ENCODE measurements around the gene INMT.

Gene INMT

DNA sequence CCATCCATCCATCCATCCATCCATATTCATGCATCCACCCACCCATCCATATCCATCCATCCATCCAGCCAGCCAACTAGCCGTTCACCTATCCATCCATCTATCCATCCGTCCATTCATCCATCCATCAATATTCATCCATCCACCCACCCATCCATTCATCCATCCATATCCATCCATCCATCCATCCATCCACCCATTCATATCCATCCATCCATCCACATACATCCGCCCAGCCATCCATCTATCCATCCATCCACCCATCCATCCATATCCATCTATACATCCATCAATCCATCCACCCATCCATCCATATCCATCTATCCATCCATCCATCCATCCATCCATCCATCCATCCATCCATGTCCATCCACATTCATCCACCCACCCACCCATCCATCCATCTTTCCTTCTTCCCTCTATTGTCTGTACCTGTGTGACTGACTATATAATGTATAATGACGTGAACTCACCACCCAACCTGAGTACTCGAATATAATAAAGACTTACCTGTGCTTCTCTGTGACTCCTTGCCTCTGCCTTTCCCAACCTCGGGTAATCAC is 2.5 kb downstream of the INMT start:
- FAIRE-seq, result no peak

DNA sequence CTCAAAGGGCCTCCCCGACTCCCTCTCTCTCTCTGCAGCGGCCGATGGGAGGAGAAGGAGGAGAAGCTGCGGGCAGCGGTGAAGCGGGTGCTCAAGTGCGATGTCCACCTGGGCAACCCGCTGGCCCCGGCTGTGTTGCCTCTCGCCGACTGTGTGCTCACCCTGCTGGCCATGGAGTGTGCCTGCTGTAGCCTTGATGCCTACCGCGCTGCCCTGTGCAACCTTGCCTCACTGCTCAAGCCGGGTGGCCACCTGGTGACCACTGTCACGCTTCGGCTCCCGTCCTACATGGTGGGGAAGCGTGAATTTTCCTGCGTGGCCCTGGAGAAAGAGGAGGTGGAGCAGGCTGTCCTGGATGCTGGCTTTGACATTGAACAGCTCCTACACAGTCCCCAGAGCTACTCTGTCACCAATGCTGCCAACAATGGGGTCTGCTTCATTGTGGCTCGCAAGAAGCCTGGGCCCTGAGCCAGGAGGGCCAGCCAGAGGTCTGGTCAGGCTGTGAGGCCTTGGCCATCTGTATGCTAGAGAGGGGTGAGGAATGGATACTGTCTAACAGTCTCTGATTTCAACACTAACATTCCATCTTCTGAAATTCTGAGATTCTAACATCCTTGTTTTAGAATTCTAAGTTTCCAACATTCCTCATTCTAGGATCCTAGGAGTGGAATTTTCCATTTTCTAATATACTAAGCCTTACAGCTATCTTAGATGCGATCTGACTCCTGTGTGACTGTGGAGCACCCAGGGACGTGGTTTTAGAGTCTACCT is 3.6 kb downstream of the INMT start:
- FAIRE-seq, result no peak

DNA sequence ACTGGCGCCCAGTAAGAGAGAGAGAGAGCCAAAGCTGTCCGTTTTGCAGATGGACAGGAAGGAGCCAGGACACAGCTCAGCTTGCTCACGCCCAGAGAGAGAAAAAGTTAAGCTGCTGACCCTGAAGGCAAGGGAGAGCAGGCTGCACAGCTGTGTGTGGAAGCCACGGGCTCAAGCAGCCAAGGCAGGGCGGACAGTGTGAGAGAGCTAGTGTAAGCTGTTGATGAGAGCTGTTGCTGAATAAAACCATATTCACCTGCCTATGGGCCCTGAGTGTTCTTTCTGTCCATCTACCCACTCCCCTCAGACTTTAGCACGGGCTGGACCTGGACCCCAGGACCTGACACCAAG is 5.4 kb downstream of the INMT start:
- FAIRE-seq, result no peak

DNA sequence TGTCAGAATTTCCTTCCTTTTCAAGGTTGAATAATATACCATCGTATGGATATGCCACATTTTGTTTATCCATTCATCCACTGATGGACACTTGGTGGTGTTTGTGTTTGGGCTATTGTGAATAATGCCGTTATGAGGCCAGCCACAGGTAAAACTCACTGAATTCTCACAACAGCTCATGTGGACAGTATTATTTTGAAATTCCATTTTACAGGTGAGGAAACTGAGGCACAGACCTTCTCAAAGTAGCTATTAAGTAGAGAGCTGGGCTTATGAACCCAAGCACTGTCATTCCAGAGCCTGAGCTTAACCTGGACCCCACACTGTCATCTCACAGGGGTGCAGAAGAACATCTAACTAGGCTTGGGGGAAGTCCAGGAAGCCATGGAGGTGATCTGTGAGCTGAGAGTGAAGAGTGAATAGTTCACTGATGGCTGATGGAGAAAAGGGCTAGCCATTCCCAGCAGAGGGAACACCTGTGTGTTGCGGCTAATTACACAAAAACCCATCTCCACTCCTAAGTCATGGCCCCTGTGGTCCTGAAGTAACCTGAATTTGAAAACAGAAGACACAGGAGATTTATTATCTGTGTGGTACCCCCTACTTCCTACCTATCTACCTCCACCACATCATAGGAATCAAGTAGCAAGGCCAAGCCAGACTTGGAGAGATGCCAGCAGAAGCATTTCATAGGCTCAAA is 8.7 kb downstream of the INMT start:
- FAIRE-seq, result no peak

DNA sequence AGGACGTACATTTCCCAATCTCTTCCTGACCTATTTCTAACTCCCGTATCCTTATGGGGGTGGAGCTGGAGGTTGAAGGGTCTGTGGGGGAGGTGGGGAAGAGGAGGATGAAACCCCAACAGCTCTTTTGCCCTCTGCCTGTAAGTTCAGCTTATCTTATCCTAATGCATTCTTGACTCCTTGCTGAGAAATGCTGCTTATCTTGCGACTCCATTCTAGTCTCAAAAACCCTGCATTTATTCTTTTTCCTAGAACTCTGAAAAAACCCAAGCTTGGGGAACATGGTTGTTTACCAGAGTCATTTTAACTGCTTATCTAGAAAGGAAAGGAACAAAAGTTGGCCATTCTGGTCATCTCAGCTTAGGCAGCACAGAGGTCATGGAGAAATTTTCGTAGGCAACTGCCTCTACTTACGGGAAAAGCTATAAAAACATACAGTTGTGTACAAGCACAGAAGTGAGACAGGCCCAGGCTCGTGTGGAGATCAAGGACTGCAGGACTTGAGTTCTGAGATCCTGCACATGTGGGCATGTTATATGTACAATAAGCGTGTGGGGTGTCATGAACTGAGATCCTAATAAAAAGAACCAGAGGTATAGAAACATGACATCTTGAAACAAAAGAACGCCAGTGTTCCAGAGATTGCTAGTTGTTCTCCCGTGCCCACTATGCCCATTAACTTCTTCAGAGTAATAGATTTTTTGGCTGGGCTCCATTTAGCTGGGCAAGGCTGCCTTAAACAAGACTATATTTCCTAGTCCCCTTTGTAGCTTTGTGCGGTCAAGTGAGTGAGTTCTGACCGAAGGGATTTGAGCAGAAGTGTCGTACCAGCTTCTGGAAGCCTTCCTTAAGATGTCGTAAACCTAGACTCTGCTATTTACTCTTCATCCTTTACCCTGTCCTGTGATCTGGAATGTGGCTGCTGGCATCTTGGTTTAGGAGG is 9.6 kb downstream of the INMT start:
- no peak for FAIRE-seq

DNA sequence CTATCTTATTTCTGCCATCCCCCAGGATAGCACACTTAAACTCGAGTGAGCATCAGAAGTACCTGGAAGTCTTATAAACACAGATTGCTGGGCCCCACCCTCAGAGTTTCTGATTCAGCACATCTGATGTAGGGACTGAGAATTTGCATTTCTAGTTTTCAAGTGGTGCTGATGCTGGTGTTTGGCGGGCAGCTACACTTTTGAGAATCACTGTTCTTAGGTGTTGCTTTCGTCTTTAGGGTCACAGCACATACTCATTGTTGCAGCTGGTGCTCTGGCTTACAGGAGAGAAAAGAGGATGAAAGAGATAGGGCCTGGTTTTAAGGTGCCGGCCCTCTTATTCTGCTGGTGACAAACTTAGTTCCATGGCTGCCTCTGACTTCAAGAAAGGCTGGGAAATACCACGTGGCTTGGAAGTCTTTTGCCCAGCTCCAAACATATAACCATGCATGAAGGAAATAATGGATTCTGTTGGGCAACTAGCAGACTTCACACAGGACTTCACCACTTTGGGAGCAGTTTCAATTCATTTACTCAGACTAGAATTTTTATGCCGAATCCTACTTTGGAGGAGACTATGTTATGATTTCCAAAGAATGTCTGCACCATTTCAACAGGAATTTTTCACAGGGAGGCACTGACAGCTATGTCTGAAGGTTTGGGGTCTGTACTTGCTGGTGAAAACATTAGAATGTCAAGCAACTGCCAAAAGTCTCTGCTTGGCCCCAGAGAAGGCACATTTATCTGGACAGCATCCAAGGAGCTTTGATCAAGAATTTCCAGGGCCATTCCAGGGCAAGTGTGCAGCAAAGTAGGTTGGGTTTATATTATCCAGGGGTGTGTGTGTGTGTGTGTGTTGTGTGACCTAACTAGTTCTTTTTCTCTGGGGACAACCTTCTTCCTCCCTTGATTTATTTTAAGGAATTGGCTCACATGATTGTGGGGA is 12.4 kb downstream of the INMT start:
- no peak for FAIRE-seq

DNA sequence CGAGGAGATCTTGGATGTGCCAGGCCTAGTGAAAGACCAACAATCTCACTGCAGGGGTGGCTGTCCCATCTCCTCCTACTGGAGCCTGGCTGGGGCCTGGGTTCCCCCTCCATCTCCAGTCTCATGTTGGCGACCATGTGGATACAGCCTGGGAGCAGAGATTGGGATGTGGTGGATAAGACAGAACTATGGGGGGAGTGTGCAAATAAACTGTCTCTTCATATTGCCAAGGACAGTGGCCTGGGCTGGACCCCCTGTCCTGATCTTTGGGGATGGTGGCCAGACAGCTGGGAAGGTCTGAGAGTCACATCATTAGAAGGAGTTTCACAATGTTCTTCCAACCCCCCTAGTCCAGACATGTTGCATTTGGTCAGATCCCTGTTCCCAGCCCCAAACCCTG is 13.5 kb downstream of the INMT start:
- FAIRE-seq, result no peak

DNA sequence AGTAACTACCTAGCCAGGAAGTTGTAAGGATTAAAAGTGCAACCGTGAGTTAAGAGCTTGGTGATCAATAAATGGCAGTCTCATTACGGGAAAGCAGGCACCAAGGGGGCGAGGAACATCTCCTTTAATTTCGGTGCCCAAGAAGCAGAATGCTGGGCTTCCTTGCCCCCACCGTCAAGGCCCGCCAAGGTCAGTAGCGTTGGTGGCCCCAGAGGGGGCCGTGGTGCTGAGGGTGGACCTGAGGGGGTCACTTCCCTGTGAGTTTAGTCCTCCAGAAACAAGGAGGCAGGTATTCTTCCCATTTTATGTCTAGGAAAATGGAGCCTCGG is 18.9 kb downstream of the INMT start:
- no peak for FAIRE-seq

DNA sequence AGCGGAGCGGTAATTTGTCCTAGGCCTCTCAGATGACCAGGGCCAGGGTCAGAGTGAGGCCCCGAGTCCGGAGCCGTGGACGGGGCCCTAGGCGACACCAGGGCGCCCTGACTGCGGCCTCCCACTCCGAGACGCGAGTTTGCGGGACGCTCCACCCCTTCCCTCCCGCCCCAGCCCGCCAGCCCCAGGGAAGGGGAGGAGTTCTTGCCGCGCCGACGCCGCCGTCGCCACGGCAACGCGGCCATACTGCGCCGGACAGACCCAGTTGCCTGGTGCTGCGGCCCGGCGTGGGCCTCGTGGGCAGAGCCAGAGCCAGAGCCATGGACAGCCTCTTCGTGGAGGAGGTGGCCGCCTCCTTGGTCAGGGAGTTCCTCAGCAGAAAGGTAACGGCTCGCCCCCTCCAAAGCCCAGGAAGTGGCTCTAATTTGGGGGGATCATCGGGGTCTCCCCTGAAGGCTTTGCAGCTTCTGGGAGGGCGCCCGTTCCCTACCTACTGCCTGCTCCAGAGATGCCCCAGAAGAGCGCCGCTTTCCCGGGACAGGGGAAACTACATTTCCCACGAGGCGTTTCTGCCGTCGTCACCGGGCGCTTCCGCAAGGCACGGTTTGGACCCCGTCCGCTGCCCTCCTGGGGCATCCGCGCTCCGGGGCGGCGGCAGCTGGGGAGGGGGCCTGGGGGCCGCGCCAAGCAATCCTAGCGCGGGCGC is 19.4 kb downstream of the INMT start, which contains the start of gene MINDY4:
MINDY4 (plus strand) TSS at position 244 of the 706 bp plus-strand sequence; CDS start at position 321, 77 bp downstream.
- no peak for FAIRE-seq

DNA sequence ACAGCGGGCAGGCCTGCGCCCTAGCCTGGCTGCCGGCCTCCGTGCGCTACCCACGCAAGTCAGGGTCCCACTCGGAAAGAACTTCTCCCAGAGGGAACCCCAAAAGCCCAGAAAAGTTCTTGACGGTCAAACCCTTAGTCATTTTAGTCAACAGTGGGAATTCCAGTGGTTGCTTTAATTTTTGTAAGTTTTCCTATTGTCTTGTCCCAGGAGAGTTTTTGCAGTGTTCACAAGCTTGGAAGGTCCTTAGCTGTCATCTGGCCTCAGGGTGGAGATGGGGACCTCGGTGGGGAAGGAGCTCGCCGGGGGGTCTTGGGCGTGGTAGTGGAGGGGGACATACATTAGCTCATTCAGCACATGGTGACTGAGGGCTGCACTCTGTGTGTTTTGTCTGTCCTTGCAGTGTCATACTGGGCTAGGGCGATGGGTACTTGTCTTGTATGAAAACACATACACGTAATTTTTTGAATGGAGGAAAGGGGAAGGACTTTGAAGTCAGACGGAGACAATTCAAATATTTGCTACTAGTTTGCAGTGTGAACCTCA is 20.0 kb downstream of the INMT start:
- FAIRE-seq, result no peak

DNA sequence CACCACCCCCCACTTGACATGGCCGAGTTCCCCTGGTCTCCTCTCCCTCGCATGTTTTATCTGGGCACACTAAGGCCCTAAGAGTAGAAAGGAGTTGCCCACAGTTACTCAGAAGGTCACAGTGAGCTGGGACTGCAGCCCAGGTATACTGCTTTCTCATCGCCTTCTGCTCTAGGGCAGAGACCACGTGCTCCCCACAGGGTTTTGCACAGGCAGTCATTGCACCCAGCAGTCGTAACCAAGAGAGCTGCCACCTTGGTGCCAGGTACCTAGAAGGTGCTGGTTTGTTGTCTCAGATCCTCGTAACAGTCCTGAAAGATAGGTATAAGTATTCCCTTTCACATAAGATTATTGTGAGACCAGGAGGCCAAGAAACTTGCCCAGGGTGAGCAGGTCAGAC is 21.0 kb downstream of the INMT start:
- no peak for FAIRE-seq

DNA sequence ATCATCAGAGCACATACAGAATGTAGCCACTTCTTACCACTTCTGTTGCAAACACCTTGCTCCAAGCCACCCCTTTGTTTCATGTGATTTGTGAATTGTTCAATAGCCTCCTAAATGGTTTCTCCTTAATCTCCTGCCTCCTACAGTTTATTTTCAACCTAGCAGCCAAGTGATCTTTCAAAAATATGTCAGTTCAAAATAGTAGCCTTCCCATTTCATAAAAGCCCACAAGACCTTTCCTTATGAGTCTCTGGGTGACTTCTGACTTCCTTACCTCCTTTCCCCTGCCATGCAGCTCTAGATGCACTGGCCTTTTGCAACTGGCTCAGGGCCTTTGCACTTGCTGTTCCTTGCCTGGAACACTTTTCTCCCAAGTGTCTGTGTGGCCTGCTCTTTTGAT is 24.1 kb downstream of the INMT start:
- no peak for FAIRE-seq

DNA sequence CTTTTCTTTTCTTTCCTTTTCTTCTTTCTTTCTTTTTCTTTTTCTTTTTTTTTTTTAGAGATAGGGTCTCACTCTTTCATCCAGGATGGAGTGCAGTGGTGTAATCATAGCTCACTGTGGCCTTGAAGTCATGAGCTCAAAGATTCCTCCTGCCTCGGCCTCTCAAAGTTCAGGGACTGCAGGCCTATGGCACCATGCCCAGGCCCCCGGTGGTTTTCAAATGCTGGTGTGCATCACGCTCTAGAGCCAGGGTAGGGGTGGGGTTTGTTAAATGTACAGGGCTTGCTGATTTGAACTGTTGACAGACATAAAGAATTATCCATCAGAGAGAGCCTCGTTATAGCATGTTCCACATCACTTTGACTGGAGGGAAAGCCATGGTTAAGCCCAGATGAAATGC is 25.0 kb downstream of the INMT start:
- FAIRE-seq, result no peak

DNA sequence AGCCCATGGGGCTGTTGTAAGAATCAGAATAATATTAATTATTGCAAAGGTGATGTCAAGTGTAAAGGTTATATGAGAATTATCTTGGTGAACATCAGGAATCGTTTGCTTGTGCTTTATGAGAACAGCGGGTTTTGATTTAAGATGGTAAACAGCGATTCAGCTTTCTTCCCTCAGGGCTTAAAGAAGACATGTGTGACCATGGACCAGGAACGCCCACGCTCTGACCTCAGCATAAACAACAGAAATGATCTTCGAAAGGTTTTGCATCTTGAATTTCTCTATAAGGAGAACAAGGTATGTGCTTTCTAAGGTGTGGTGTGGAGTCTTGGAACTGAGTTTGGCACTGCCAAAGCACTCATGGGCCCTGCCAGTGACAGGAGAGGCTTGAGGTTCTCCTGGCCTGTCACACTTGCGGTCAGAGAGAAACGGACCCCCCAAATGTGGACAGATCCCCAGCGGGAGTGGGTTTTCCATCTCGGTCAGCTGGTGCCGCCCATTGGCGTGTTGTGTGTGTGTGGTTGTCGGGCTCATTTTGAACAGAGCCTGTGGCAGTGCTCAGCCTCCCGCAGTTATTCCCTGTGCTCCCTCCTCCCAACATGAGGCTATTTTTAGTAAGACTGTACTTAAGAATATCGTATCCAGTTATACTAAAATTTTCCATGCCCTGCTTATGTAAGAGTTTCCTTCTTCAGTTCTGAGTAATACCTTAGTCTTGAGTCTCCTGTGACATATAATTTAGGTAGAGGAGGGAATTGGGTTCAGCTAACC is 26.5 kb downstream of the INMT start:
- no peak for FAIRE-seq

DNA sequence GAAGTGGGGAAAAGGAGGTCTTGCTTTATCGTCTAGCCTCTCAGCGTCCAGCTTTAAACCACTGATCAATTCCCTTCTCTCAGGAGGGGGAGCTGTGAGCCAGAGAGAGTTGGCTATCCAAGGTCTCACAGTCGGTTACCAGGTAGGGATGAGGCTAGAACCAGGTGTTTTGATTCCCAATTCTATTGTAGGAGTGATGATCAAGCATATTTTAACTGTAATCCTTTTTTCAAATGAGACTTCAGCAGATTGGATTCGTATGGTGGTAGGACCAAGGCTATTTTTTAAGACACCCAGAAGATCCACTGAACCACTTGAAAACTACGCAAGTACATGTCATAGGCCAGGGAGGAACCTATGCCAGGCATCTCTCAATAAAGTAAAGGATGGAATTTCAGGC is 27.6 kb downstream of the INMT start:
- no peak for FAIRE-seq

DNA sequence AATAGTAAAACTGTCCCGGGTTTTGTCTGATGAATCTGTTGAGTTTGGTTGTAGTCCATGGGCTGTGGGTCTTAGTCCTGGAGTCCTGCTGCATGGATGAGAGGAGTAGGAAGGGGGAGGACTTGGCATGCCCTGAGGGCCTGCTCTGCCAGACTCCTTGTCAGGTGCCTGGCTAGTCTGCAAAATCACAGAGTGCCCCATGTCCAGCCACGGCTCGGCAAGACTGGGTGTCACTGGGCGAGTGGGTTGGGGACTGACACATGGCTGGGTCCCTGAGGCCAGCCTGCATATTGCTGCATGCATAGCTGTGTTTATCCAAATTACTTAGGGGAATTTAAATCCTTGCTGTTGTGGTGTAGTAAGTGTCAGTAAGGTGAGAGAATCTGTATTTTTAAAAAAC is 29.0 kb downstream of the INMT start:
- FAIRE-seq, result no peak

DNA sequence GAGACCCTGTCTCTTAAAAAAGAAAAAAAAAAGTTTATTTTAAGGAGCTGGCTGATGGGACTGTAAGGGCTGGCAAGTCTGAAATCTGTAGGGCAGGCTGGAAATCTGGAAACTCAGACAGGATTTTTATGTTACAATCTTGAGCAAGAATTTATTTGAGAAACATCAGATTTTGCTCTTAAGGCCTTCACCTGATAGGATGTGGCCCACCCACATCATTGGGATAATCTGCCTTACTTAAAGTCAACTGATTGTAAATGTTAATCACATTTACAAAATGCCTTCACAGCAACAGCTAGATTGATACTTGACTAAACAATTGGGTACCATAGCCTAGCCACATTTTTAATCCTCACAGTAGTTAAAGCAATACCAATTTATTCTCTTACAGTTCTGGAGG is 30.8 kb downstream of the INMT start:
- FAIRE-seq, result no peak

DNA sequence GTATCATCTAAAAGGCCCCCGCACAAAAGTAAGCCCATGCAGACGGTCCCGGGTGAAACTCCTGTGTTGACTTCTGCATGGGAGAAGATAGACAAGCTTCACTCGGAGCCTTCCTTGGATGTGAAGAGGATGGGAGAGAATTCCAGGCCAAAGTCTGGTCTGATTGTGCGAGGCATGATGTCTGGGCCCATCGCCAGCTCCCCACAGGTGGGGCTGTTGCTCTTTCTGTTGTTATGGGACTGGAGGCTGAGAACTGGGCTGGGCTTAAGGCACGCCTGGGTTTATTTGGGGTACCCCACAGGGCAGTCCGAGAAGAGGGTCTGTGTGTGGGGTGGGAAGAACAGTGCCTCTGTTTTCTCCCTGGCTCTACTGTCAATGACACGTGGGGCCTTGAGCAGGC is 33.9 kb downstream of the INMT start:
- FAIRE-seq, result no peak

DNA sequence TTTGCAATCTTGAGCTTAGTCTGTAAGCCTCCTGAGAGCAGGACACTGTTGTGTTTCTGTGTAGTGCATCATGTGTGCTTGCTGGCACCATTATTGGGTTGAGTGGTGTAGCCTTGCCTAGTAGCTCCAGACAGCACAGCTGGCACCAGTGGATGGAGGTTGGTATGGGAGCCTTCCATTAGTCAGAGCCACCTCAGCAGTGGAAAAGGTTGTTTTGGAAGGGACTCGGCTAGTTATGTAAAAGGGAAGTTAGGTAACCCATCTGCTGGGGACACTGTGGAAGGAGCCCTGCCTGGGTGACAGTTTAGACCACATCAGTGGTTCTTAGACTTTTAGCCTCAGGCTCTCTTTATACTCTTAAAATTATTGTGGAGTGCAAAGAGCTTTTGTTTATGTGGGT is 35.6 kb downstream of the INMT start:
- FAIRE-seq, result no peak

DNA sequence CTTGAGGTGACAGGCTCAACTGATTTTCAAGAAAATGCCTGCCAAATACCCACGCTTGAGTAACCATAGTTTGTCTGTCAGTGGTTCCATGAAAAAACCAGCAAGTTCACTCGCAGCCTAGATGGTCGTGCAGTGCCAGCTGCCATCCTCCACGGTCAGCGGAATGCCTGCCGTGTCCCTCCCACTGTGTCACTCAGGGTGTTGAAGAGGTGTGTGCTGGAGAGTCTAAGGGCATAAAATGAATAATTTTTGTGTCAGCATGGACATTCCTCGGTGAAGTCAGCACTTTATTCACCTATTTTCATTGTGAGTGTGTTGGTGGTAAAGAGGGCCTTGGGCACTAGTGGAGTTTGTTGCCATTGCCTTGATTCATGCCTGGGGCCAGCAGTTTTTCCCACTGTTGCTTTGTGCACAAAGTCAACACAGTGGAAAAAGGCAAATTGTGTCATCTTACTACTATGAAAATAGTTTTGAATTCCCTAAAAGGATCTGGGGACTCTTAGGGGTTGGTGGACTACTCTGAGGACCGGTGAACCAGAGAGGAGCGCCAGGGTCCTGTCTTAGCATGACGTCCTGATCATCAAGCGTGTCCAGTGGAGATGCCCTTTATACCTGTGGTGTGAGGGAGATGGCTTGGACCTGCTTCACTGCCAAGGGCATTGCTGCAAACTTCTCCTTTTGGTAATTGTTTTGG is 36.9 kb downstream of the INMT start:
- no peak for FAIRE-seq

All from colon (tissue), 2 donors.